C4-2B (cell line): ENCODE measurements around the gene TMEM214.

ENCODE experiments used
- ZFX ChIP-seq: fragments of 450-650 bp; IDR thresholded peaks from 2 replicates; pipeline ENCODE4 v1.6.1; 2017
- TF ChIP-seq, protein P1 (sequence below): fragments of 450-650 bp; conservative IDR thresholded peaks from 2 replicates; pipeline ENCODE4 v1.5.1; 2017; ENCODE audit warnings: mild to moderate bottlenecking

- TF ChIP-seq, protein P1, sequence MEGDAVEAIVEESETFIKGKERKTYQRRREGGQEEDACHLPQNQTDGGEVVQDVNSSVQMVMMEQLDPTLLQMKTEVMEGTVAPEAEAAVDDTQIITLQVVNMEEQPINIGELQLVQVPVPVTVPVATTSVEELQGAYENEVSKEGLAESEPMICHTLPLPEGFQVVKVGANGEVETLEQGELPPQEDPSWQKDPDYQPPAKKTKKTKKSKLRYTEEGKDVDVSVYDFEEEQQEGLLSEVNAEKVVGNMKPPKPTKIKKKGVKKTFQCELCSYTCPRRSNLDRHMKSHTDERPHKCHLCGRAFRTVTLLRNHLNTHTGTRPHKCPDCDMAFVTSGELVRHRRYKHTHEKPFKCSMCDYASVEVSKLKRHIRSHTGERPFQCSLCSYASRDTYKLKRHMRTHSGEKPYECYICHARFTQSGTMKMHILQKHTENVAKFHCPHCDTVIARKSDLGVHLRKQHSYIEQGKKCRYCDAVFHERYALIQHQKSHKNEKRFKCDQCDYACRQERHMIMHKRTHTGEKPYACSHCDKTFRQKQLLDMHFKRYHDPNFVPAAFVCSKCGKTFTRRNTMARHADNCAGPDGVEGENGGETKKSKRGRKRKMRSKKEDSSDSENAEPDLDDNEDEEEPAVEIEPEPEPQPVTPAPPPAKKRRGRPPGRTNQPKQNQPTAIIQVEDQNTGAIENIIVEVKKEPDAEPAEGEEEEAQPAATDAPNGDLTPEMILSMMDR, result no peak
- no peak for TF ChIP-seq ZFX
Observed at GRCh38 chr2:27069961-27070618, 37.3 kb downstream of the TMEM214 start.
